Heart left ventricle (tissue), 16 donors: ENCODE measurements around the gene MYO16. TPM values are rescaled to one million over a fixed set of nuclear protein-coding genes. Genes with fewer than 3 reads are reported as not detected.

Source experiments
- ATAC-seq, 4 donors: fragments of 200-7000 bp; cut with Tn5 transposase; one replicate each; pipeline ENCODE4 v1.9.1; 2020 to 2022; ENCODE audit warnings: moderate library complexity in 4 of 4, mild to moderate bottlenecking in 3 of 4, moderate number of reproducible peaks in 1 of 4
- DNase-seq, 5 donors: peaks; one replicate each; pipeline ENCODE4 v3.0.0-alpha.2; 2020
- H3K27ac ChIP-seq, 12 donors: fragments of 200-600 bp; sonication (generic) in 4 of 12; one replicate each; pipeline versions ENCODE4 v1.5.0 to v1.8.0; 2016 to 2022; ENCODE audit warnings: mild to moderate bottlenecking in 2 of 12
- H3K27me3 ChIP-seq, 9 donors: fragments of 200-600 bp; sonication (generic) in 2 of 9; one replicate each; pipeline versions ENCODE4 v1.5.1 to v1.8.0; 2016 to 2022; ENCODE audit warnings: mild to moderate bottlenecking in 3 of 9
- H3K36me3 ChIP-seq, 9 donors: fragments of 200-600 bp; sonication (generic) in 2 of 9; one replicate each; pipeline versions ENCODE4 v1.5.0 to v1.8.0; 2018 to 2022; ENCODE audit warnings: mild to moderate bottlenecking in 2 of 9
- H3K4me1 ChIP-seq, 12 donors: fragments of 200-600 bp; sonication (generic) in 4 of 12; one replicate each; pipeline versions ENCODE4 v1.5.0 to v1.8.0; 2016 to 2022; ENCODE audit warnings: mild to moderate bottlenecking in 3 of 12
- H3K4me3 ChIP-seq, 12 donors: fragments of 200-600 bp; sonication (generic) in 4 of 12; one replicate each; pipeline versions ENCODE4 v1.5.0 to v1.8.0; 2017 to 2022; ENCODE audit warnings: mild to moderate bottlenecking in 9 of 12, moderate library complexity in 4 of 12
- H3K9me3 ChIP-seq, 12 donors: fragments of 200-600 bp; sonication (generic) in 4 of 12; one replicate each; pipeline versions ENCODE4 v1.5.0 to v1.8.0; 2016 to 2022; ENCODE audit warnings: mild to moderate bottlenecking in 1 of 12
- CTCF ChIP-seq, 12 donors: fragments of 200-600 bp; sonication (generic) in 4 of 12; IDR thresholded peaks; one replicate each; pipeline versions ENCODE4 v1.5.0 to v1.8.0; 2018 to 2022; ENCODE audit warnings: antibody characterized with exemption in 12 of 12, mild to moderate bottlenecking in 5 of 12
- POLR2A ChIP-seq, 2 donors: fragments of 450-650 bp; IDR thresholded peaks; one replicate each; pipeline ENCODE4 v1.6.1; 2017; ENCODE audit warnings: antibody characterized with exemption in 2 of 2, mild to moderate bottlenecking in 2 of 2, moderate library complexity in 2 of 2
- WGBS, 4 donors: extraction: QIAGEN DNeasy Blood & Tissue Kit in 2 of 4; methylation state at CpG; one replicate each; pipeline versions ENCODE4 v1.1.5 to v1.1.7; 2013 to 2018; 5-methylcytosine and 5-hydroxymethylcytosine counted together
- intact Hi-C, 10 donors: fragments of 100-400 bp; cut with DNase I; formaldehyde crosslinking; loops; one replicate each; pipeline versions ENCODE4 v1.11.1 to v1.14.2; 2022
- polyA plus RNA-seq, 2 donors: library from polyadenylated mRNA; stranded (reverse); fragments of 200-250 nt; gene quantifications; one replicate each; pipeline ENCODE4 v1.2.3, GENCODE V29; 2013
- total RNA-seq, 9 donors: library from RNA; depleted of rRNA in 2 of 9; stranded (reverse); fragments of >200 nt in 2 of 9; fragmentation: NEBNext Ultra II Directional in 3 of 9; extraction: Animal tissue kit (Norgen Biotek cat#: 25700) in 3 of 9; gene quantifications; one replicate each; pipeline versions ENCODE4 v1.1.0 to v1.2.4, GENCODE V29; 2016 to 2023
- donor health status: ischemic (EF 13 %, LVEDD 7.1; RV severe dilation, severe dysfunction).
- donor health status: healthy with polysubstance abuse.
- donor health status: DM: no; HTN: yes; CAD: no.
- donor health status: DM: no; HTN: no; CAD: no.
- donor health status: ischemic (EF 25% LVEDD 6.9; RV normal size, moderate dysfunction).
- donor health status: ischemic (EF 25% LVEDD 5.7; RV mildly dilated, moderate dysfunction).
- donor health status: healthy.
- donor health status: DM: yes; HTN: yes; CAD: no.
- donor health status: ischemic (EF 35%, LVEDD 5.7; RV mildly dilated, moderate dysfunction).
- donor health status: nonischemic (EF 11% LVEDD 7.7; RV severe dilation, severe dysfunction).
- donor health status: DM: yes; HTN: yes; CAD: no.
- donor health status: PGD.
- donor health status: ischemic (EF 29% LVEDD 5.4; RV normal size, mild dysfunction).
- donor health status: nonischemic (EF 23%, LVEDD 6.1; RV moderate dilation, normal function).

Gene MYO16
- total and polyA plus RNA-seq, 11 donors = 0.16 to 5.2 (median 0.81) TPM

- no peak for ATAC-seq
- DNase-seq = no peak
- WGBS, 4 donors = 66 to 75% (median 68%) methylated on average over 8 of the region's 8 CpGs
- H3K36me3 ChIP-seq = no peaks in the 10 kb centered on the region
- H3K4me3 ChIP-seq = no peak overlapping the region
- no peaks in the 10 kb centered on the region for H3K9me3 ChIP-seq
- no peaks in the 10 kb centered on the region for H3K4me1 ChIP-seq
- H3K27me3 ChIP-seq = no peaks in the 10 kb centered on the region
- no peak for TF ChIP-seq POLR2A (IDR thresholded peaks at IDR 0.05)
- no peak for TF ChIP-seq CTCF (IDR thresholded peaks at IDR 0.05)
- H3K27ac ChIP-seq = no peak overlapping the region
- intact Hi-C loops = no loop called here
These were observed 47.2 kb downstream of the MYO16 start for GRCh38 chr13:108676620-108677019.

- Histone ChIP-seq H3K27me3 (no peaks in the 10 kb centered on the region), H3K27ac (no peak overlapping the region), H3K36me3 (no peaks in the 10 kb centered on the region), H3K9me3 (no peaks in the 10 kb centered on the region), H3K4me1 (no peaks in the 10 kb centered on the region), H3K4me3 (no peak overlapping the region)
- intact Hi-C loops = no loop called here
- DNase-seq = no peak
- TF ChIP-seq CTCF (IDR thresholded peaks at IDR 0.05) (no peak), POLR2A (IDR thresholded peaks at IDR 0.05) (no peak)
- WGBS, 4 donors = 84 to 92% (median 88%) methylated on average over 3 of the region's 3 CpGs
- ATAC-seq = no peak
These were observed 48.4 kb downstream of the MYO16 start for GRCh38 chr13:108677806-108678205.

GRCh38 chr13:108680011-108680410, 50.6 kb downstream of the MYO16 start:
- Histone ChIP-seq H3K27me3 (no peaks in the 10 kb centered on the region), H3K36me3 (no peaks in the 10 kb centered on the region), H3K4me1 (no peaks in the 10 kb centered on the region), H3K4me3 (no peak overlapping the region), H3K9me3 (no peaks in the 10 kb centered on the region), H3K27ac (no peak overlapping the region)
- ATAC-seq = no peak
- 50 to 69% (median 60%) methylated on average over 1 of the region's 1 CpG for WGBS, 4 donors
- no peak for DNase-seq
- intact Hi-C loops = no loop called here
- TF ChIP-seq POLR2A (IDR thresholded peaks at IDR 0.05) (no peak), CTCF (IDR thresholded peaks at IDR 0.05) (no peak)

GRCh38 chr13:108681986-108682575, 52.7 kb downstream of the MYO16 start:
- intact Hi-C loops = no loop called here
- DNase-seq = no peak
- TF ChIP-seq POLR2A (IDR thresholded peaks at IDR 0.05) (no peak), CTCF (IDR thresholded peaks at IDR 0.05) (no peak)
- Histone ChIP-seq H3K9me3 (no peaks in the 10 kb centered on the region), H3K4me1 (no peaks in the 10 kb centered on the region), H3K36me3 (no peaks in the 10 kb centered on the region), H3K27me3 (no peaks in the 10 kb centered on the region), H3K27ac (no peak overlapping the region), H3K4me3 (no peak overlapping the region)
- no peak for ATAC-seq
- 77 to 84% (median 79%) methylated on average over 8 of the region's 8 CpGs for WGBS, 4 donors
